Tracheal epithelial cell (primary cell): Measurements from ENCODE around the gene IFNA16. TPM values are rescaled to one million over a fixed set of nuclear protein-coding genes. Genes with fewer than 3 reads are reported as not detected.

ENCODE experiments used
- total RNA-seq: library from RNA; depleted of rRNA; stranded (reverse); fragments of >200 nt; gene quantifications from 2 replicates; pipeline ENCODE4 v1.2.1, GENCODE V29; 2014

Gene IFNA16
- not detected in 2 replicates for total RNA-seq

GRCh38 chr9:21217211-21217610 lies at the start of gene IFNA16:
Gene IFNA16 (minus strand): TSS chr9:21217311. CDS start chr9:21217305, 6 bp downstream.

GRCh38 chr9:21239911-21240310 lies 22.8 kb upstream of the IFNA16 start, which contains the start of gene IFNA14:
Gene IFNA14 (minus strand): TSS chr9:21240005. CDS start chr9:21239935, 70 bp downstream.

GRCh38 chr9:21228122-21228521 lies 11.0 kb upstream of the IFNA16 start, which contains the start of gene IFNA17:
Gene IFNA17 (minus strand): TSS chr9:21228222. CDS start chr9:21228173, 49 bp downstream.

GRCh38 chr9:21207043-21207442 lies 10.1 kb downstream of the IFNA16 start, which contains the start of gene IFNA10:
Gene IFNA10 (minus strand): TSS chr9:21207143. CDS start chr9:21207097, 46 bp downstream.

GRCh38 chr9:21202105-21202504 lies 15.0 kb downstream of the IFNA16 start, which contains the start of gene IFNA7:
Gene IFNA7 (minus strand): TSS chr9:21202205. CDS start chr9:21202165, 40 bp downstream.

GRCh38 chr9:21187487-21187886 lies 29.6 kb downstream of the IFNA16 start, which contains the start of gene IFNA4:
Gene IFNA4 (minus strand): TSS chr9:21187587. CDS start chr9:21187531, 56 bp downstream.

GRCh38 chr9:21166560-21166959 lies 50.6 kb downstream of the IFNA16 start, which contains the start of gene IFNA21:
Gene IFNA21 (minus strand): TSS chr9:21166660. CDS start chr9:21166612, 48 bp downstream.

Other genes starting within 250 kb of the IFNA16 start
- gene HACD4, start 185.7 kb downstream of the IFNA16 start, total RNA-seq = 2.3 and 5.3 TPM in 2 replicates
- not detected in 2 replicates for gene IFNB1, start 139.4 kb downstream of the IFNA16 start, total RNA-seq
- not detected in 2 replicates for gene IFNW1, start 75.5 kb downstream of the IFNA16 start, total RNA-seq
- not detected in 2 replicates for gene IFNA21, start 50.7 kb downstream of the IFNA16 start, total RNA-seq
- not detected in 2 replicates for gene IFNA4, start 29.7 kb downstream of the IFNA16 start, total RNA-seq
- not detected in 2 replicates for gene IFNA7, start 15.1 kb downstream of the IFNA16 start, total RNA-seq
- not detected in 2 replicates for gene IFNA10, start 10.2 kb downstream of the IFNA16 start, total RNA-seq
- gene IFNA17, start 10.9 kb upstream of the IFNA16 start, total RNA-seq = not detected in 2 replicates
- gene IFNA14, start 22.7 kb upstream of the IFNA16 start, total RNA-seq = not detected in 2 replicates
- gene IFNA5, start 88.0 kb upstream of the IFNA16 start, total RNA-seq = not detected in 2 replicates
- 22.7 and 24.3 TPM in 2 replicates for gene KLHL9, start 118.1 kb upstream of the IFNA16 start, total RNA-seq
- gene IFNA6, start 133.6 kb upstream of the IFNA16 start, total RNA-seq = not detected in 2 replicates
- not detected in 2 replicates for gene IFNA13, start 150.7 kb upstream of the IFNA16 start, total RNA-seq
- gene IFNA2, start 168.1 kb upstream of the IFNA16 start, total RNA-seq = not detected in 2 replicates
- not detected in 2 replicates for gene IFNA8, start 191.8 kb upstream of the IFNA16 start, total RNA-seq
- gene IFNA1, start 223.1 kb upstream of the IFNA16 start, total RNA-seq = not detected in 2 replicates